ENCODE data around the gene C2CD3. TPM values are rescaled to one million over a fixed set of nuclear protein-coding genes. Genes with fewer than 3 reads are reported as not detected.

C2CD3 gene
- total RNA-seq, 2 experiments from 2014 or later, result 31.9 to 35.1 TPM

- POLR2A ChIA-PET, result no interaction called here
- no peak overlapping the region for H3K4me3 Mint-ChIP-seq
- H3K4me3 ChIP-seq (ENCODE audit: low read length), result no peak overlapping the region
- no peaks in the 10 kb centered on the region for H3K27me3 Mint-ChIP-seq
- H3K9me3 ChIP-seq (ENCODE audit: control insufficient read depth in 1 of 2, insufficient read depth in 1 of 2, low read length in 2 of 2), result no peaks in the 10 kb centered on the region
- CTCF ChIA-PET, result no interaction called here
- H3K36me3 ChIP-seq (ENCODE audit: insufficient read depth, low read length), result peaks cover 32% of the 10 kb centered on the region
- H3K36me3 Mint-ChIP-seq (ENCODE audit: low read depth), result peaks cover 68% of the 10 kb centered on the region
- intact Hi-C loops (cut with DNase I, micrococcal nuclease), result no loop called here
- no peak overlapping the region for H3K27ac ChIP-seq (ENCODE audit: low read depth in 1 of 2, low read length in 2 of 2)
- no peak for TF ChIP-seq CTCF (IDR thresholded peaks at IDR 0.05)
- ATAC-seq (ENCODE audit: poor library complexity) (no peak), DNase-seq (no peak)
- H3K27me3 ChIP-seq (ENCODE audit: control insufficient read depth in 1 of 2, insufficient read depth in 2 of 2, low read length in 2 of 2), result no peaks in the 10 kb centered on the region
- H3K27ac Mint-ChIP-seq, result no peak overlapping the region
- H3K4me1 ChIP-seq (ENCODE audit: insufficient read depth, low read length), result no peaks in the 10 kb centered on the region
- H3K4me1 Mint-ChIP-seq (ENCODE audit: low read depth), result peaks cover 47% of the 10 kb centered on the region
- H3K9me3 Mint-ChIP-seq, result no peaks in the 10 kb centered on the region
Observed at GRCh38 chr11:74159642-74160041, 11.2 kb downstream of the C2CD3 start.

GRCh38 chr11:74157169-74157568 is 13.6 kb downstream of the C2CD3 start:
- Mint-ChIP-seq H3K4me3 (no peak overlapping the region), H3K27ac (no peak overlapping the region), H3K9me3 (no peaks in the 10 kb centered on the region), H3K36me3 (ENCODE audit: low read depth) (peaks cover 66% of the 10 kb centered on the region), H3K27me3 (no peaks in the 10 kb centered on the region), H3K4me1 (ENCODE audit: low read depth) (peaks cover 36% of the 10 kb centered on the region)
- ChIA-PET POLR2A (interaction anchor here (0.6 kb wide), 1 partner anchor 14 kb away, joined by 3 read pairs; the partner anchor contains the start of gene C2CD3), CTCF (no interaction called here)
- H3K27me3 ChIP-seq (ENCODE audit: control insufficient read depth in 1 of 2, insufficient read depth in 2 of 2, low read length in 2 of 2), result no peaks in the 10 kb centered on the region
- TF ChIP-seq CTCF (IDR thresholded peaks at IDR 0.05), result no peak
- H3K4me1 ChIP-seq (ENCODE audit: insufficient read depth, low read length), result no peaks in the 10 kb centered on the region
- no peak for DNase-seq
- no peak for ATAC-seq (ENCODE audit: poor library complexity)
- no peak overlapping the region for H3K27ac ChIP-seq (ENCODE audit: low read depth in 1 of 2, low read length in 2 of 2)
- H3K4me3 ChIP-seq (ENCODE audit: low read length), result no peak overlapping the region
- H3K36me3 ChIP-seq (ENCODE audit: insufficient read depth, low read length), result peaks cover 19% of the 10 kb centered on the region
- intact Hi-C loops (cut with DNase I, micrococcal nuclease), result no loop called here
- no peaks in the 10 kb centered on the region for H3K9me3 ChIP-seq (ENCODE audit: control insufficient read depth in 1 of 2, insufficient read depth in 1 of 2, low read length in 2 of 2)

- no peak for TF ChIP-seq CTCF (IDR thresholded peaks at IDR 0.05)
- no peak for ATAC-seq (ENCODE audit: poor library complexity)
- POLR2A ChIA-PET, result no interaction called here
- Mint-ChIP-seq H3K36me3 (ENCODE audit: low read depth) (peaks cover 61% of the 10 kb centered on the region), H3K27me3 (no peaks in the 10 kb centered on the region), H3K4me3 (no peak overlapping the region), H3K4me1 (ENCODE audit: low read depth) (peaks cover 28% of the 10 kb centered on the region), H3K9me3 (no peaks in the 10 kb centered on the region), H3K27ac (no peak overlapping the region)
- H3K27ac ChIP-seq (ENCODE audit: low read depth in 1 of 2, low read length in 2 of 2), result no peak overlapping the region
- intact Hi-C loops (cut with DNase I, micrococcal nuclease), result no loop called here
- no peak overlapping the region for H3K4me3 ChIP-seq (ENCODE audit: low read length)
- no peaks in the 10 kb centered on the region for H3K9me3 ChIP-seq (ENCODE audit: control insufficient read depth in 1 of 2, insufficient read depth in 1 of 2, low read length in 2 of 2)
- peaks cover 12% of the 10 kb centered on the region for H3K36me3 ChIP-seq (ENCODE audit: insufficient read depth, low read length)
- CTCF ChIA-PET, result interaction anchor here (0.8 kb wide), 1 partner anchor 101 kb away, joined by 3 read pairs; no protein-coding TSS in a partner anchor
- DNase-seq, result no peak
- no peaks in the 10 kb centered on the region for H3K27me3 ChIP-seq (ENCODE audit: control insufficient read depth in 1 of 2, insufficient read depth in 2 of 2, low read length in 2 of 2)
- H3K4me1 ChIP-seq (ENCODE audit: insufficient read depth, low read length), result no peaks in the 10 kb centered on the region
Observed at GRCh38 chr11:74154620-74155281, 16.1 kb downstream of the C2CD3 start.
